Thymus (tissue), 14 donors: ENCODE data around the gene TLCD2. TPM values are rescaled to one million over a fixed set of nuclear protein-coding genes. Genes with fewer than 3 reads are reported as not detected.

Source experiments
- DNase-seq, 9 donors: peaks; one replicate each; pipeline ENCODE4 v3.0.0-alpha.2; 2013; ENCODE audit warnings: low spot score in 9 of 9, low read depth in 6 of 9, missing footprints in 1 of 9
- H3K27ac ChIP-seq, 2 donors: one replicate each; pipeline ENCODE4 v1.5.1; 2013; ENCODE audit warnings: control low read depth in 1 of 2, low read depth in 1 of 2, low read length in 1 of 2, mild to moderate bottlenecking in 1 of 2, moderate library complexity in 1 of 2
- H3K27me3 ChIP-seq, 2 donors: one replicate each; pipeline ENCODE4 v1.5.1; 2013; ENCODE audit warnings: low read length in 1 of 2; ENCODE audit not compliant: control insufficient read depth in 2 of 2, insufficient read depth in 1 of 2
- H3K36me3 ChIP-seq, 2 donors: one replicate each; pipeline ENCODE4 v1.5.1; 2013; ENCODE audit warnings: low read length in 1 of 2, mild to moderate bottlenecking in 1 of 2, moderate library complexity in 1 of 2; ENCODE audit not compliant: control insufficient read depth in 2 of 2, insufficient read depth in 2 of 2
- H3K4me1 ChIP-seq, 2 donors: one replicate each; pipeline ENCODE4 v1.5.1; 2013; ENCODE audit warnings: low read length in 2 of 2; ENCODE audit not compliant: control insufficient read depth in 2 of 2, insufficient read depth in 2 of 2
- H3K4me3 ChIP-seq, 2 donors: one replicate each; pipeline ENCODE4 v1.5.1; 2013; ENCODE audit warnings: low read length in 2 of 2, control low read depth in 1 of 2, mild to moderate bottlenecking in 1 of 2
- H3K9me3 ChIP-seq, 2 donors: one replicate each; pipeline ENCODE4 v1.5.1; 2013; ENCODE audit warnings: low read length in 1 of 2, mild to moderate bottlenecking in 1 of 2; ENCODE audit not compliant: control insufficient read depth in 2 of 2, insufficient read depth in 1 of 2
- WGBS: extraction: QIAGEN DNeasy Blood & Tissue Kit; methylation state at CpG from one replicate; pipeline ENCODE4 v1.1.7; 2013; 5-methylcytosine and 5-hydroxymethylcytosine counted together
- long read RNA-seq, 10 donors: transcript quantifications; one replicate each; lab custom pipeline, GENCODE V29; 2026
- polyA plus RNA-seq: library from polyadenylated mRNA; stranded (reverse); fragments of 200-250 nt; gene quantifications from one replicate; pipeline ENCODE4 v1.2.3, GENCODE V29; 2013
- total RNA-seq: library from RNA; stranded (reverse); fragments of 120-200 nt; gene quantifications from one replicate; pipeline ENCODE4 v1.2.4, GENCODE V29; 2013
- donor health status: healthy.

Gene TLCD2
- total RNA-seq: 0.24 TPM
- polyA plus RNA-seq: 1.5 TPM
- long read RNA-seq, donor 1: 0 reads
- long read RNA-seq, donor 2: 0 reads
- long read RNA-seq, donor 3: 0 reads
- long read RNA-seq, donor 4: 0 reads
- long read RNA-seq, donor 5: 0 reads
- long read RNA-seq, donor 6: 0 reads
- long read RNA-seq, donor 7: 0 reads
- long read RNA-seq, donor 8: 0 reads
- long read RNA-seq, donor 9: 0 reads
- long read RNA-seq, donor 10: 0 reads

GRCh38 chr17:1709971-1710806 lies at the start of gene TLCD2:
TSS of gene TLCD2 (minus strand) at chr17:1710377. CDS start at chr17:1710242, 135 bp downstream.
- H3K9me3 ChIP-seq: peaks cover 0 to 2% of the 10 kb centered on the region in 2 donors

DNA sequence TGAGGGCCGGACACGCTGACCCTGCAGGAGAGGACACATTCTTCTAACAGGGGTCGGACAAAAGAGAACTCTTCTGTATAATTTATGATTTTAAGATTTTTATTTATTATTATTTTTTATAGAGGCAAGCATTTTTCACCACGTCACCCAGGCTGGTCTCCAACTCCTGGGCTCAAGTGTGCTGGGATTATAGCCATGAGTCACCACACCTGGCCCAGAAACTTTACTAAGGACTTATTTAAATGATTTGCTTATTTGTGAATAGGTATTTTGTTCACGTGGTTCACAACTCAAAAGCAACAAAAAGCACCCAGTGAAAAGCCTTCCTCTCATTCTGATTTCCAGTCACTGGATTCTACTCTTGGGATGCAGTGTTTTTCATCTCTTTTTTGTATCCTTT lies 49.4 kb upstream of the TLCD2 start:
- Histone ChIP-seq H3K9me3 (no peaks in the 10 kb centered on the region), H3K27ac (no peak overlapping the region), H3K4me3 (no peak overlapping the region), H3K4me1 (peaks cover 24 to 29% of the 10 kb centered on the region in 2 donors), H3K36me3 (no peaks in the 10 kb centered on the region), H3K27me3 (peaks cover 0 to 3% of the 10 kb centered on the region in 2 donors)
- no peak for DNase-seq
- WGBS: 97% methylated on average over 5 of the region's 5 CpGs

More at GRCh38 chr17:1709971-1710806, at the start of gene TLCD2:
- Histone ChIP-seq H3K4me3 (peak within 1 kb of the TSS; percentile 16 to 39), H3K27ac (peak within 1 kb of the TSS in 1 of 2 donors; percentile 12), H3K36me3 (peaks cover 2 to 5% of the 10 kb centered on the region in 2 donors), H3K27me3 (peaks cover 61 to 89% of the 10 kb centered on the region in 2 donors), H3K4me1 (peaks cover 7 to 44% of the 10 kb centered on the region in 2 donors)
- DNase-seq: no peak
- WGBS: 2% methylated on average over 83 of the region's 83 CpGs

DNA sequence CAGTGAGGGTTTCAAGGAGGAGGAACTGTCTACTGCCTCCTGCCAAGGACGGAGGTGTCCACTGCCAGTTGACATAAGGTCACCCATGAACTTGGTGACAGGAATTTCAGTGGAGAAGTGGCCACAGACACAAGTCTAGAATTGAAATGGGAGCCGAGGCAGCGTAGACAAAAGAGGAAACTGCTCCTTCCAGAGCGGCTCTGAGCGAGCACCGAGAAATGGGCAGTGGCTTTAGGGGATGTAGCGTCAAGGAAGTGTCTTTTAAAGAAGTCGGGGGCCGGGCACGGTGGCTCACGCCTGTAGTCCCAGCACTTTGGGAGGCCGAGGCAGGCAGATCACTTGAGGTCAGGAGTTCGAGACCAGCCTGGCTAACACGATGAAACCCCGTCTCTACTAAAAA lies 48.6 kb upstream of the TLCD2 start:
- Histone ChIP-seq H3K36me3 (no peaks in the 10 kb centered on the region), H3K27ac (no peak overlapping the region), H3K4me1 (peaks cover 19 to 21% of the 10 kb centered on the region in 2 donors), H3K4me3 (no peak overlapping the region), H3K9me3 (no peaks in the 10 kb centered on the region), H3K27me3 (peaks cover 0 to 3% of the 10 kb centered on the region in 2 donors)
- no peak for DNase-seq
- WGBS: 56% methylated on average over 15 of the region's 15 CpGs

DNA sequence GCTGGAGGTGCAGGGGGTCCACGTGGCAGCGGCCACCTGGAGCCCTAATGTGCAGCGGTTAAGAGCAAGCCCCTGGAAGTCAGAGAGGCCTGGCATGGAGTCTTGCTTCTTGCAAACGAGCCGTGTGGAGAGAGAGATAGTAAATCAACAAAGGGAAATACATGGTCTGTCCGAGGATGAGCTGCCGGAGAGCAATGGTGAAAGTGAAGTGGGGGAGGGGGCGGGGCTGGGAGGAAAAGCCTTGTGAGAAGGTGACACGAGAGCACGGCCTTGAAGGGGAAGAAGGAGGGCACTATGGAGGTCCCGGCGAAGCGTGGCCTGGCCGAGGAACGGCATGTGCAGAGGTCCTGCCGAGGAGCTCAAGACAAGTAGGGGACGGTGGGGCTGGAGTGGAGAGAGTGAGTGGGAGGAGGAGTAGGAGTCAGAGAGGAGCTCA lies 45.7 kb upstream of the TLCD2 start:
- Histone ChIP-seq H3K4me3 (no peak overlapping the region), H3K27me3 (peaks cover 0 to 3% of the 10 kb centered on the region in 2 donors), H3K4me1 (peaks cover 4 to 13% of the 10 kb centered on the region in 2 donors), H3K27ac (no peak overlapping the region), H3K36me3 (no peaks in the 10 kb centered on the region), H3K9me3 (no peaks in the 10 kb centered on the region)
- 95% methylated on average over 17 of the region's 17 CpGs for WGBS
- no peak for DNase-seq

GRCh38 chr17:1755252-1755826 lies 45.2 kb upstream of the TLCD2 start:
- H3K36me3 ChIP-seq: no peaks in the 10 kb centered on the region
- 94% methylated on average over 20 of the region's 20 CpGs for WGBS
- H3K4me3 ChIP-seq: no peak overlapping the region
- H3K9me3 ChIP-seq: no peaks in the 10 kb centered on the region
- peaks cover 0 to 3% of the 10 kb centered on the region in 2 donors for H3K27me3 ChIP-seq
- DNase-seq: no peak
- H3K27ac ChIP-seq: no peak overlapping the region
- H3K4me1 ChIP-seq: peaks cover 4 to 15% of the 10 kb centered on the region in 2 donors

GRCh38 chr17:1754430-1755112 lies 44.4 kb upstream of the TLCD2 start:
- 90% methylated on average over 25 of the region's 25 CpGs for WGBS
- H3K27ac ChIP-seq: no peak overlapping the region

GRCh38 chr17:1753767-1754429 lies 43.7 kb upstream of the TLCD2 start:
- Histone ChIP-seq H3K27ac (no peak overlapping the region), H3K4me3 (no peak overlapping the region), H3K36me3 (no peaks in the 10 kb centered on the region), H3K4me1 (peaks cover 4 to 15% of the 10 kb centered on the region in 2 donors), H3K9me3 (no peaks in the 10 kb centered on the region), H3K27me3 (peaks cover 0 to 3% of the 10 kb centered on the region in 2 donors)
- WGBS: 88% methylated on average over 23 of the region's 23 CpGs
- no peak for DNase-seq

More at GRCh38 chr17:1754430-1755112, 44.4 kb upstream of the TLCD2 start:
- no peaks in the 10 kb centered on the region for H3K36me3 ChIP-seq
- H3K4me3 ChIP-seq: no peak overlapping the region
- H3K9me3 ChIP-seq: no peaks in the 10 kb centered on the region
- H3K4me1 ChIP-seq: peaks cover 4 to 15% of the 10 kb centered on the region in 2 donors
- no peak for DNase-seq
- H3K27me3 ChIP-seq: peaks cover 0 to 3% of the 10 kb centered on the region in 2 donors

- Histone ChIP-seq H3K9me3 (no peaks in the 10 kb centered on the region), H3K27ac (no peak overlapping the region), H3K36me3 (no peaks in the 10 kb centered on the region), H3K4me1 (peaks cover 4 to 15% of the 10 kb centered on the region in 2 donors), H3K27me3 (no peaks in the 10 kb centered on the region), H3K4me3 (no peak overlapping the region)
- 47% methylated on average over 18 of the region's 18 CpGs for WGBS
- DNase-seq: peak in 2 of 9 donors; percentile 36 to 60
Measured at GRCh38 chr17:1752425-1753262, 42.5 kb upstream of the TLCD2 start.
